T47D (cell line): ENCODE measurements around the gene CLEC1B.
"Not testable (repeated sequence)": the region's sequence is repeated elsewhere in the genome, so short reads cannot be mapped to it uniquely, and the experiment has no call there.

Experiments
- DNase-seq, 2 experiments: peaks; one replicate each; pipeline versions ENCODE4 v3.0.0 to v3.0.0-alpha.2; 2011 to 2012; ENCODE audit warnings: low read depth in 1 of 2, low spot score in 1 of 2
- JUND ChIP-seq: IDR thresholded peaks from 2 replicates; pipeline ENCODE4 v1.6.1; 2012; ENCODE audit warnings: low read depth
- in situ Hi-C: cut with HindIII; loops from 2 replicates; pipeline ENCODE4 v1.10.0; 2016; ENCODE audit warnings: low sequenced_read_pairs, low pct_unique_long_range_greater_than_20kb

Gene CLEC1B

GRCh38 chr12:9961901-9962300 lies 37.0 kb downstream of the CLEC1B start:
- TF ChIP-seq JUND: no peak
- in situ Hi-C loops: no loop called here

GRCh38 chr12:9961106-9961505 lies 37.8 kb downstream of the CLEC1B start:
- in situ Hi-C loops: no loop called here
- no peak for TF ChIP-seq JUND
- no peak for DNase-seq

More at GRCh38 chr12:9961901-9962300, 37.0 kb downstream of the CLEC1B start:
- no peak for DNase-seq

- no peak for TF ChIP-seq JUND
- in situ Hi-C loops: no loop called here
- DNase-seq: no peak
These were observed 38.3 kb downstream of the CLEC1B start for GRCh38 chr12:9960590-9960989.

GRCh38 chr12:9957834-9958233 lies 41.1 kb downstream of the CLEC1B start:
- in situ Hi-C loops: no loop called here
- no peak for DNase-seq
- TF ChIP-seq JUND: no peak

GRCh38 chr12:9952954-9953729 lies 45.8 kb downstream of the CLEC1B start:
- DNase-seq, in situ Hi-C loops: not testable (repeated sequence)

- in situ Hi-C loops: no loop called here
- no peak for TF ChIP-seq JUND
- DNase-seq: no peak
These were observed 47.8 kb downstream of the CLEC1B start for GRCh38 chr12:9951026-9951675.

- TF ChIP-seq JUND: no peak
- in situ Hi-C loops: no loop called here
- no peak for DNase-seq
These were observed 50.2 kb downstream of the CLEC1B start for GRCh38 chr12:9948606-9949296.

GRCh38 chr12:9947674-9948073 lies 51.2 kb downstream of the CLEC1B start:
- no peak for TF ChIP-seq JUND
- in situ Hi-C loops: no loop called here
- DNase-seq: no peak

GRCh38 chr12:9944391-9944790 lies 54.5 kb downstream of the CLEC1B start:
- in situ Hi-C loops: no loop called here
- TF ChIP-seq JUND: no peak
- DNase-seq: no peak

GRCh38 chr12:9943240-9943639 lies 55.7 kb downstream of the CLEC1B start:
- DNase-seq: no peak
- TF ChIP-seq JUND: no peak
- in situ Hi-C loops: no loop called here
